ENCODE measurements around the gene L3MBTL4.

L3MBTL4 gene

DNA sequence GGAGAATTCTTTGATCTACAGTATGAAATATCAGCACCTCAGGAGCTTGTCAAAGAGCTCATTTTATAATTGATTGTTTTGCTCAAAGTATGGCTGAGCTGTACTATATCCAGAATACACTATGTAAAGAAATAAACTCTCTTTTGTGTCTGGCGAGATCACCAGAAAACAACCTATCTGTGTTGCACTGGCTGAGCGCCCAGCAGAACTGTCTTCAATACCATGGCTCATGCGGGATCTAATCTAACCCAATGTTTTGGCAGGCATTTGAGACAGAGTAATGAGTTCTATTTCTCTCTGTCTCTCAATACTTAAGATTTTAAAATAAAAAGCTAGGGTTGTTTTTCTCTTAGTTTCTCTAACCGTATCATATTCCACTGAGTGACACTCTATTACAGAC, 192.4 kb downstream of the L3MBTL4 start:
- TF ChIP-seq, protein P1, sequence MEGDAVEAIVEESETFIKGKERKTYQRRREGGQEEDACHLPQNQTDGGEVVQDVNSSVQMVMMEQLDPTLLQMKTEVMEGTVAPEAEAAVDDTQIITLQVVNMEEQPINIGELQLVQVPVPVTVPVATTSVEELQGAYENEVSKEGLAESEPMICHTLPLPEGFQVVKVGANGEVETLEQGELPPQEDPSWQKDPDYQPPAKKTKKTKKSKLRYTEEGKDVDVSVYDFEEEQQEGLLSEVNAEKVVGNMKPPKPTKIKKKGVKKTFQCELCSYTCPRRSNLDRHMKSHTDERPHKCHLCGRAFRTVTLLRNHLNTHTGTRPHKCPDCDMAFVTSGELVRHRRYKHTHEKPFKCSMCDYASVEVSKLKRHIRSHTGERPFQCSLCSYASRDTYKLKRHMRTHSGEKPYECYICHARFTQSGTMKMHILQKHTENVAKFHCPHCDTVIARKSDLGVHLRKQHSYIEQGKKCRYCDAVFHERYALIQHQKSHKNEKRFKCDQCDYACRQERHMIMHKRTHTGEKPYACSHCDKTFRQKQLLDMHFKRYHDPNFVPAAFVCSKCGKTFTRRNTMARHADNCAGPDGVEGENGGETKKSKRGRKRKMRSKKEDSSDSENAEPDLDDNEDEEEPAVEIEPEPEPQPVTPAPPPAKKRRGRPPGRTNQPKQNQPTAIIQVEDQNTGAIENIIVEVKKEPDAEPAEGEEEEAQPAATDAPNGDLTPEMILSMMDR (IDR thresholded peaks at IDR 0.05; ENCODE audit: control extremely low read depth, extremely low read depth, low read depth, missing control alignments) = no peak
- no peak for DNase-seq (ENCODE audit: extremely low spot score)
- ChIA-PET CTCF (interaction anchor here (0.8 to 1.6 kb wide), 3 partner anchors 14 to 343 kb away, joined by 3 to 4 read pairs (median 3); no protein-coding TSS in a partner anchor), POLR2A (no interaction called here)

DNA sequence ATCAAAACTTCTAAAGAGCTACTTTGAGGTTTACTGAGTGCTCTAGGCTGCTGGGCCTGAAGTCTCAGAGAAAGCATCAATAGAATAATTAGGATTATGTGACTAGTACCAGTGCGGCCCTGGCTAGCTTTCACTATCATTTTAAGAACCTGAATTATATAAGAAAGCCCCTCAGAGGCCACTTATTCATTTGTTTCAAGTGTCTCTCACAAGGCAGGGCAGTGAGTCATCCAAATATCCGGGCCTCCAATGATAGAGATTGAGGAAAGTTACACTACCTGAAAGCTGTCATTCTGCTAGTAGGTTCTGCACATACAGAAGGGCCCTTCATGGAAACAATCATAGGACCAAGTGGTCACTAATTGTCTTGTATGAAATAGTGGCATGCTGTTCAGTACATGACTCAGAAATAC, 193.1 kb downstream of the L3MBTL4 start:
- no peak for DNase-seq (ENCODE audit: extremely low spot score)
- CTCF ChIA-PET = interaction anchor here (0.7 to 1.6 kb wide), 3 partner anchors 15 to 342 kb away, joined by 3 to 4 read pairs (median 3); no protein-coding TSS in a partner anchor
- POLR2A ChIA-PET = no interaction called here
- TF ChIP-seq, protein P1 (IDR thresholded peaks at IDR 0.05; ENCODE audit: control extremely low read depth, extremely low read depth, low read depth, missing control alignments) = no peak

DNA sequence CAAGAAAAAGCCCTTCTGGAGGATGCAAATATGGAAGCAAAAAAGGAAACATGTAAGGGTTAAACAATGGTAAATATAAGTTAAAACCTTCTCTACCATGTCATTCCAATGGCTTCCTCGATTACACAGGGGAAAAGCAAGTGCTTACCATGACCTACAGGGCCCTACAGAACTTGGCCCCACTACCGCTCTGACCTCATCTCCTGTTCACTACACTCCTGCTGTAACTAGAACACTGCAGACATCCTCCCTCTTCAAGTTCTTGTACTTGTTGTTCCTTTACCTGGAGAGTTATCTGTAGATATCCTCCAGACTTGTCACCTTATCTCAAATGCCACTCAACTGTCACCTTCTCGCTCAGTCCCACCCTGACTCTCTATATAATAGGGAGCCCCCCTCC, 194.6 kb downstream of the L3MBTL4 start:
- TF ChIP-seq, protein P1 (IDR thresholded peaks at IDR 0.05; ENCODE audit: control extremely low read depth, extremely low read depth, low read depth, missing control alignments) = no peak
- ChIA-PET POLR2A (no interaction called here), CTCF (interaction anchor here (1.0 to 2.6 kb wide), 8 partner anchors 9 to 351 kb away, joined by 3 to 14 read pairs (median 4); no protein-coding TSS in a partner anchor)
- DNase-seq (ENCODE audit: extremely low spot score) = no peak

DNA sequence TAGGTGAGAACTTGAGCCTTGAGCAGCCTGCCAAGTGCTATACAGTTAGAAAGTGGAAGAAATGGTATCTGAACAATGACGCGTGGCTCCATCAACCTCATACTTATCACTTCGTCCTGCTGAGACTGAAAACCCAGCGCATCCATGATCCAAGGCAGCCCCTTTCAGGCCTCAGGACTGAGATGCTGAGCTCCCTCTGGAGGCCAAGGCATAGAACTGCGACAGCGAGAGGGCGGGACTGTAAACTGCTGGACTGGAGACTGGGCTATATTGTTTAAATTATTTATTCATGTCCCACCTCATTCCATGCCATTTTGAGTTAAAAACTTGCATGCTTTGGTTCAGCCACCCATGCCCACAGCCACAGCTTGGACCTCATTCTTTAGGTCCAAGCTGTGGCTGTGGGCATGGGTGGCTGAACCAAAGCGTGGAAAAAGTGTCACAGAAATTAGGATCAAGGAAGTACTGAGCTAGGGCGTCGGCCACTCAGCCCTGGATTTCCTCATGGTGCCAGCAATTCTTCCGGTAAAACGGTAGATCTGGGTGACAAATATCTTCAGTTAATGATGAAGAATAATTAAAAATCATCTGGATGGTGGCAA, 195.5 kb downstream of the L3MBTL4 start:
- peak; percentile 42 for DNase-seq (ENCODE audit: extremely low spot score)
- CTCF ChIA-PET = interaction anchor here (0.6 to 2.6 kb wide), 18 partner anchors 9 to 350 kb away, joined by 3 to 23 read pairs (median 4); no protein-coding TSS in a partner anchor

DNA sequence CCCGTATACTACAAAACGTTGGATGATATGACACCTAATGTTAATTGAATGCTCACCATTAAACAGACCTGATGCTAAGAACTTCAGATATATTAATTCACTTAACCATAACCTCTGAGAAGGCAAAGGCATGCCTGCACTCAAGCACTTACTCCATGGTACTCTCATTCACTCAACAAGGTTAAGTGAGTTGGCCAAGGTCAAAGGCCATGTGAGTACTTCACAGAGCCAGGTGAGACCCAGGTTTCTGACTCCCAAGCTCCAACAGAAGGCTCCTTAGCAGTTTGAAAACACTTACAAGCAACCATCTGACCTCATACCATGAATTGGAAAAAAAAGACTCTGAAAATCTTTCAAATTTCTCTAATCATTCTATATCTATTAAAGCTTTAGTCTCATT, 198.8 kb downstream of the L3MBTL4 start:
- TF ChIP-seq, protein P1 (IDR thresholded peaks at IDR 0.05; ENCODE audit: control extremely low read depth, extremely low read depth, low read depth, missing control alignments) = no peak
- no peak for DNase-seq (ENCODE audit: extremely low spot score)
- ChIA-PET CTCF (interaction anchor here (0.9 to 1.2 kb wide), 2 partner anchors 10 to 13 kb away, joined by 3 to 4 read pairs; no protein-coding TSS in a partner anchor), POLR2A (no interaction called here)

More for the DNA sequence above, 195.5 kb downstream of the L3MBTL4 start:
- POLR2A ChIA-PET = no interaction called here
- TF ChIP-seq, protein P1 (IDR thresholded peaks at IDR 0.05; ENCODE audit: control extremely low read depth, extremely low read depth, low read depth, missing control alignments) = peak; percentile 63

DNA sequence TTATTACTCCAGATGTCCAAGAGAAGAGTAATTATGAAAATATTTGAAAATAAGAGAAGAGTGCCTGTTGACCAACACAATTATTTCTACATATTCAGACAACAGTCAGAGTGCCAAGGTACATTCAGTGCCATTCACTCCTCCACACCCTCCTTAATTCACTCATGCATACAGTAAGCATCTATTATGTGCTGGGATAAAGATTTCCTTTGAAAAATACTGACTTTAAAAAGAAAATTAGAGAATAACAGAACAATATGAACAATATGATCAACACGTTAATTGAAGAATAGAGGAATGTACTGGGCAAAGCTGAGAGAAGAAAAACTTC, 203.6 kb downstream of the L3MBTL4 start:
- ChIA-PET POLR2A (no interaction called here), CTCF (no interaction called here)
- no peak for DNase-seq (ENCODE audit: extremely low spot score)
- TF ChIP-seq, protein P1 (IDR thresholded peaks at IDR 0.05; ENCODE audit: control extremely low read depth, extremely low read depth, low read depth, missing control alignments) = no peak
